Loucy (cell line): ENCODE results near the gene ADIPOR1.

ENCODE experiments used
- H2AFZ ChIP-seq: fragments of 200-600 bp; sonication (generic); 2 replicates; pipeline ENCODE4 v1.6.0; 2016; ENCODE audit warnings: antibody characterized with exemption, mild to moderate bottlenecking, low read length, moderate library complexity
- H3F3A ChIP-seq: fragments of 200-600 bp; 2 replicates; pipeline ENCODE4 v1.6.0; 2016; ENCODE audit warnings: antibody characterized with exemption, low read depth, mild to moderate bottlenecking
- H3K27me3 ChIP-seq: fragments of 200-600 bp; sonication (generic); 2 replicates; pipeline ENCODE4 v1.6.1; 2014; ENCODE audit warnings: low read length, mild to moderate bottlenecking; ENCODE audit not compliant: insufficient read depth, poor library complexity, severe bottlenecking
- H3K36me3 ChIP-seq: fragments of 200-600 bp; sonication (generic); 2 replicates; pipeline ENCODE4 v1.6.1; 2016; ENCODE audit warnings: low read length; ENCODE audit not compliant: insufficient read depth
- H3K4me1 ChIP-seq: fragments of 200-600 bp; sonication (generic); 2 replicates; pipeline ENCODE4 v1.5.1; 2014; ENCODE audit warnings: low read length, mild to moderate bottlenecking; ENCODE audit not compliant: insufficient read depth, poor library complexity, severe bottlenecking
- H3K4me2 ChIP-seq: fragments of 200-600 bp; sonication (generic); 2 replicates; pipeline ENCODE4 v1.6.0; 2014; ENCODE audit warnings: antibody characterized with exemption, low read length, low read depth, mild to moderate bottlenecking; ENCODE audit not compliant: poor library complexity, severe bottlenecking
- H3K4me3 ChIP-seq: fragments of 200-600 bp; sonication (generic); 2 replicates; pipeline ENCODE4 v1.5.1; 2014; ENCODE audit warnings: low read length, mild to moderate bottlenecking, mixed read lengths; ENCODE audit not compliant: poor library complexity, severe bottlenecking
- H3K79me2 ChIP-seq: fragments of 200-600 bp; sonication (generic); 2 replicates; pipeline ENCODE4 v1.6.1; 2014; ENCODE audit warnings: low read length; ENCODE audit not compliant: insufficient read depth
- H3K9ac ChIP-seq: fragments of 200-600 bp; sonication (generic); 2 replicates; pipeline ENCODE4 v1.6.0; 2014; ENCODE audit warnings: mild to moderate bottlenecking, low read depth, low read length, moderate library complexity; ENCODE audit not compliant: poor library complexity, severe bottlenecking
- H3K9me2 ChIP-seq: fragments of 200-600 bp; sonication (generic); replicated peaks from 2 replicates; pipeline ENCODE4 v1.6.1; 2016; ENCODE audit warnings: low read depth, low read length, mixed read lengths
- H3K9me3 ChIP-seq: fragments of 200-600 bp; sonication (generic); 2 replicates; pipeline ENCODE4 v1.6.1; 2014; ENCODE audit warnings: mild to moderate bottlenecking, antibody characterized with exemption, low read length, low read depth; ENCODE audit not compliant: insufficient read depth
- H4K20me1 ChIP-seq: fragments of 200-600 bp; sonication (generic); 2 replicates; pipeline ENCODE4 v1.6.0; 2014; ENCODE audit warnings: antibody characterized with exemption, low read length, mild to moderate bottlenecking; ENCODE audit not compliant: insufficient read depth, poor library complexity, severe bottlenecking
- EZH2phosphoT487 ChIP-seq: fragments of 200-600 bp; IDR thresholded peaks from 2 replicates; pipeline ENCODE4 v1.6.1; 2018; ENCODE audit warnings: antibody characterized with exemption, mild to moderate bottlenecking, moderate library complexity, borderline replicate concordance
- TF ChIP-seq, protein P1 (sequence below): fragments of 200-600 bp; sonication (generic); conservative IDR thresholded peaks from 2 replicates; pipeline ENCODE4 v1.5.1; 2014; ENCODE audit warnings: mild to moderate bottlenecking, antibody characterized with exemption, low read length

Gene ADIPOR1

DNA sequence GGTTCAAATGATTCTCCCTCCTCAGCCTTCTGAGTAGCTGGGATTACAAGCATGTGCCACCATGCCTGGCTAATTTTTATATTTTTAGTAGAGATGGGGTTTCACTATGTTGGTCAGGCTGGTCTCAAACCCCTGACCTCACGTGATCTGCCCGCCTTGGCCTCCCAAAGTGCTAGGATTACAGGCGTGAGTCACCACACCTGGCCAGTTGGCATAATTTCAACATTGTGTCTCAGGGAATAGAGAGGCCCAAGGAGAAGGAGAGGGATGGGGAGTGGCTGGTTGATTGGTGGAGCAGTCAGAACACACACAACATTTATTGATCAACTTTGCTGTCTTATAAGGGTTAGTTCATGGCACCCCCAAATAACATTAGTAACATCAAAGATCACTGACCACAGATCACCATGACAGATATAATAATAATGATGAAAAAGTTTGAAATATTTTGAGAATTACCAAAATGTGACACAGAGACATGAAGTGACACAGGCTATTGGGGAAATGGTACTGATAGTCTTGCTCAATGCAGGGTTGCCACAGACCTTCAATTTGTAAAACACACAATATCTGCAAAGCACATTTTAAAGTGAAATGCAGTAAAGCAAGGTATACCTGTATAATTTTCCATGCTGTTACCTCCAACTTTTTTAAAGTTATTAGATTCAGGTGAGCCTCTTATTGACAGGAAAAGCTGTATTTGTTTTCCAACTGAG is 24.8 kb upstream of the ADIPOR1 start:
- Histone ChIP-seq H3K4me1 (no peaks in the 10 kb centered on the region), H3K36me3 (no peaks in the 10 kb centered on the region), H3K4me2 (no peak overlapping the region), H2AFZ (no peak overlapping the region), H3K4me3 (no peak overlapping the region), H4K20me1 (no peaks in the 10 kb centered on the region), H3K9me3 (no peaks in the 10 kb centered on the region), H3K9ac (no peak overlapping the region), H3K9me2 (no peaks in the 10 kb centered on the region), H3F3A (no peaks in the 10 kb centered on the region), H3K79me2 (no peaks in the 10 kb centered on the region), H3K27me3 (no peaks in the 10 kb centered on the region)
- TF ChIP-seq, protein P1, sequence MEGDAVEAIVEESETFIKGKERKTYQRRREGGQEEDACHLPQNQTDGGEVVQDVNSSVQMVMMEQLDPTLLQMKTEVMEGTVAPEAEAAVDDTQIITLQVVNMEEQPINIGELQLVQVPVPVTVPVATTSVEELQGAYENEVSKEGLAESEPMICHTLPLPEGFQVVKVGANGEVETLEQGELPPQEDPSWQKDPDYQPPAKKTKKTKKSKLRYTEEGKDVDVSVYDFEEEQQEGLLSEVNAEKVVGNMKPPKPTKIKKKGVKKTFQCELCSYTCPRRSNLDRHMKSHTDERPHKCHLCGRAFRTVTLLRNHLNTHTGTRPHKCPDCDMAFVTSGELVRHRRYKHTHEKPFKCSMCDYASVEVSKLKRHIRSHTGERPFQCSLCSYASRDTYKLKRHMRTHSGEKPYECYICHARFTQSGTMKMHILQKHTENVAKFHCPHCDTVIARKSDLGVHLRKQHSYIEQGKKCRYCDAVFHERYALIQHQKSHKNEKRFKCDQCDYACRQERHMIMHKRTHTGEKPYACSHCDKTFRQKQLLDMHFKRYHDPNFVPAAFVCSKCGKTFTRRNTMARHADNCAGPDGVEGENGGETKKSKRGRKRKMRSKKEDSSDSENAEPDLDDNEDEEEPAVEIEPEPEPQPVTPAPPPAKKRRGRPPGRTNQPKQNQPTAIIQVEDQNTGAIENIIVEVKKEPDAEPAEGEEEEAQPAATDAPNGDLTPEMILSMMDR: no peak
- no peak for TF ChIP-seq EZH2phosphoT487

DNA sequence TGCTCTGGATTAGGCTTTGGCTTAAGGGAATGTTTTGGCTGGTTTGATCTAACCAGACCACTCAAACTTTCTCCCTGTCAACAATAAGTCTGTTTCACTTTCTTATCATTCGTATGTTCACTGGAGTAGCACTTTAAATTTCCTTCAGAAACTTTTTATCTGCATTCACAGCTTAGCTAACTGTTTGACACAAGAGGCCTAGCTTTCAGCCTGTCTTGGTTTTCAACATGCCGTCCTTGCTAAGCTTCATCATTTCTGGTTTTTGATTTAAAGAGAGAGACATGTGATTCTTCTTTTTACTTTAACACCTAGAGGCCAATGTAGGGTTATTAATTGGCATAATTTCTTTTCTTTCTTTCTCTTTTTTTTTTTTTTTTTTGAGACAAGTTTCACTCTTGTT is 23.8 kb upstream of the ADIPOR1 start:
- H3K4me1 ChIP-seq: no peaks in the 10 kb centered on the region
- no peaks in the 10 kb centered on the region for H3K27me3 ChIP-seq
- H3K9me2 ChIP-seq: no peaks in the 10 kb centered on the region
- H3K79me2 ChIP-seq: no peaks in the 10 kb centered on the region
- no peak overlapping the region for H3K4me3 ChIP-seq
- H2AFZ ChIP-seq: no peak overlapping the region
- H3K9ac ChIP-seq: no peak overlapping the region
- H3K36me3 ChIP-seq: no peaks in the 10 kb centered on the region
- H3K9me3 ChIP-seq: no peaks in the 10 kb centered on the region
- H3F3A ChIP-seq: no peaks in the 10 kb centered on the region
- no peak for TF ChIP-seq EZH2phosphoT487
- TF ChIP-seq, protein P1: no peak
- H3K4me2 ChIP-seq: no peak overlapping the region
- no peaks in the 10 kb centered on the region for H4K20me1 ChIP-seq

DNA sequence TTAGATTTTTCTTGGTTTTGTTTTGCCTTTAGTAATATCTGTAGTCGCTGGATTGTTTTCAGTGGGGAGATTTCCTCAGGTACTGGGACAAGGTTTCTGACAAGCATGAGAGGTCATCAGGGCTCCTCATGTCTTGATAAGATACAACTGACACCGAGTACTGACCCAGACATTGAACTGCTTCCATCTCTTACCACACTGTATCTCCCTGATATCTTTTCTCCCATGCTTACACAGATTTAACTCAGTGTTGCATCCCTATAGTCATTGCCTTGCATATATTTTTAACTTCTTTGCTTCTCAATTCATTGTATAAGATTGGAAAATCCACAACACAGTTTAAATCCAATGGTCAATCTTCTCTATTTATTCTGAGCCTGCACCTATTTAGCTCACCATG is 21.3 kb upstream of the ADIPOR1 start:
- no peak overlapping the region for H3K4me3 ChIP-seq
- H3K9ac ChIP-seq: no peak overlapping the region
- H3K9me2 ChIP-seq: no peaks in the 10 kb centered on the region
- no peaks in the 10 kb centered on the region for H3K79me2 ChIP-seq
- no peak overlapping the region for H2AFZ ChIP-seq
- no peaks in the 10 kb centered on the region for H3K9me3 ChIP-seq
- no peaks in the 10 kb centered on the region for H3K27me3 ChIP-seq
- H3K4me1 ChIP-seq: no peaks in the 10 kb centered on the region
- no peaks in the 10 kb centered on the region for H3K36me3 ChIP-seq
- H3F3A ChIP-seq: no peaks in the 10 kb centered on the region
- H4K20me1 ChIP-seq: no peaks in the 10 kb centered on the region
- no peak overlapping the region for H3K4me2 ChIP-seq
- TF ChIP-seq, protein P1: no peak
- TF ChIP-seq EZH2phosphoT487: no peak
